ENCODE measurements around the gene PPIC. TPM values are rescaled to one million over a fixed set of nuclear protein-coding genes. Genes with fewer than 3 reads are reported as not detected.

The PPIC gene
- total and polyA plus RNA-seq, 3 donors from 2014 or later, result 9.6 to 23.8 (median 18.5) TPM

GRCh38 chr5:123014689-123015088 is 21.8 kb downstream of the PPIC start:
- no peaks in the 10 kb centered on the region for H3K9me3 ChIP-seq
- 81 to 86% methylated on average over 1 of the region's 1 CpG for WGBS, 2 donors
- no peaks in the 10 kb centered on the region for H3K27me3 ChIP-seq
- TF ChIP-seq CTCF (IDR thresholded peaks at IDR 0.05), result no peak
- TF ChIP-seq POLR2A (IDR thresholded peaks at IDR 0.05), result no peak
- H3K36me3 ChIP-seq (ENCODE audit: low read depth, missing control alignments), result no peaks in the 10 kb centered on the region
- DNase-seq, result no peak
- no peak overlapping the region for H3K27ac ChIP-seq
- no peaks in the 10 kb centered on the region for H3K4me1 ChIP-seq
- H3K4me3 ChIP-seq, result no peak overlapping the region
- intact Hi-C loops (cut with DNase I; ENCODE audit: low total_unique reads), result no loop called here

- intact Hi-C loops (cut with DNase I; ENCODE audit: low total_unique reads), result no loop called here
- no peak for DNase-seq
- 83 to 89% methylated on average over 1 of the region's 1 CpG for WGBS, 2 donors
- Histone ChIP-seq H3K9me3 (no peaks in the 10 kb centered on the region), H3K27me3 (no peaks in the 10 kb centered on the region), H3K27ac (no peak overlapping the region), H3K36me3 (ENCODE audit: low read depth, missing control alignments) (no peaks in the 10 kb centered on the region), H3K4me3 (no peak overlapping the region), H3K4me1 (no peaks in the 10 kb centered on the region)
- TF ChIP-seq POLR2A (IDR thresholded peaks at IDR 0.05) (no peak), CTCF (IDR thresholded peaks at IDR 0.05) (no peak)
Observed at GRCh38 chr5:123012321-123012720, 24.2 kb downstream of the PPIC start.

- no peak for DNase-seq
- TF ChIP-seq CTCF (IDR thresholded peaks at IDR 0.05) (no peak), POLR2A (IDR thresholded peaks at IDR 0.05) (no peak)
- 94 to 98% methylated on average over 6 of the region's 6 CpGs for WGBS, 2 donors
Observed at GRCh38 chr5:123007754-123008153, 28.8 kb downstream of the PPIC start.

GRCh38 chr5:123007182-123007581 is 29.3 kb downstream of the PPIC start:
- 84 to 89% methylated on average over 6 of the region's 6 CpGs for WGBS, 2 donors
- intact Hi-C loops (cut with DNase I; ENCODE audit: low total_unique reads), result no loop called here
- H3K4me3 ChIP-seq, result no peak overlapping the region
- H3K36me3 ChIP-seq (ENCODE audit: low read depth, missing control alignments), result no peaks in the 10 kb centered on the region
- TF ChIP-seq POLR2A (IDR thresholded peaks at IDR 0.05) (no peak), CTCF (IDR thresholded peaks at IDR 0.05) (no peak)
- no peak for DNase-seq
- H3K27me3 ChIP-seq, result no peaks in the 10 kb centered on the region
- no peaks in the 10 kb centered on the region for H3K4me1 ChIP-seq
- no peaks in the 10 kb centered on the region for H3K9me3 ChIP-seq
- H3K27ac ChIP-seq, result no peak overlapping the region

More at GRCh38 chr5:123007754-123008153, 28.8 kb downstream of the PPIC start:
- Histone ChIP-seq H3K27ac (no peak overlapping the region), H3K4me1 (no peaks in the 10 kb centered on the region), H3K9me3 (no peaks in the 10 kb centered on the region), H3K4me3 (no peak overlapping the region), H3K27me3 (no peaks in the 10 kb centered on the region), H3K36me3 (ENCODE audit: low read depth, missing control alignments) (no peaks in the 10 kb centered on the region)
- intact Hi-C loops (cut with DNase I; ENCODE audit: low total_unique reads), result no loop called here

- no peak for TF ChIP-seq CTCF (IDR thresholded peaks at IDR 0.05)
- no peak for TF ChIP-seq POLR2A (IDR thresholded peaks at IDR 0.05)
- no peaks in the 10 kb centered on the region for H3K36me3 ChIP-seq (ENCODE audit: low read depth, missing control alignments)
Observed at GRCh38 chr5:123001808-123002207, 34.7 kb downstream of the PPIC start.

More at GRCh38 chr5:123001808-123002207, 34.7 kb downstream of the PPIC start:
- Histone ChIP-seq H3K9me3 (no peaks in the 10 kb centered on the region), H3K4me1 (no peaks in the 10 kb centered on the region), H3K27me3 (no peaks in the 10 kb centered on the region), H3K4me3 (no peak overlapping the region), H3K27ac (no peak overlapping the region)
- intact Hi-C loops (cut with DNase I; ENCODE audit: low total_unique reads), result no loop called here
- DNase-seq, result no peak
- WGBS, 2 donors, result 75 to 77% methylated on average over 7 of the region's 7 CpGs

Data from testis (tissue), 3 donors.